Uterus (tissue), 4 donors: ENCODE results near the gene KAT7. TPM values are rescaled to one million over a fixed set of nuclear protein-coding genes. Genes with fewer than 3 reads are reported as not detected.

Experiments
- DNase-seq, 2 donors: peaks; one replicate each; pipeline ENCODE4 v3.0.0-alpha.2; 2019 to 2020
- H3K27ac ChIP-seq, 2 donors: fragments of 200-600 bp; sonication (generic); 1 replicate in 1 of 2; 2 replicates in 1 of 2; pipeline ENCODE4 v1.5.1; 2016 to 2018
- H3K27me3 ChIP-seq, 2 donors: fragments of 200-600 bp; sonication (generic); one replicate each; pipeline ENCODE4 v1.5.1; 2018 to 2019; ENCODE audit warnings: control low read depth in 1 of 2
- H3K36me3 ChIP-seq, 2 donors: fragments of 200-600 bp; sonication (generic); one replicate each; pipeline ENCODE4 v1.5.1; 2019; ENCODE audit warnings: control low read depth in 1 of 2
- H3K4me1 ChIP-seq, 2 donors: fragments of 200-600 bp; sonication (generic); one replicate each; pipeline ENCODE4 v1.5.1; 2018 to 2019; ENCODE audit warnings: control low read depth in 1 of 2
- H3K4me3 ChIP-seq, 2 donors: fragments of 200-600 bp; sonication (generic); 1 replicate in 1 of 2; 2 replicates in 1 of 2; pipeline ENCODE4 v1.5.1; 2018 to 2019; ENCODE audit warnings: mild to moderate bottlenecking in 1 of 2
- H3K9me3 ChIP-seq, 2 donors: fragments of 200-600 bp; sonication (generic); one replicate each; pipeline ENCODE4 v1.5.1; 2019; ENCODE audit warnings: control low read depth in 1 of 2
- POLR2A ChIP-seq, 2 donors: fragments of 450-650 bp; IDR thresholded peaks; one replicate each; pipeline ENCODE4 v1.6.1; 2016; ENCODE audit warnings: antibody characterized with exemption in 2 of 2, mild to moderate bottlenecking in 1 of 2, moderate library complexity in 1 of 2
- intact Hi-C: fragments of 100-400 bp; cut with DNase I; formaldehyde crosslinking; loops from one replicate; pipeline ENCODE4 v1.15.1; 2023; ENCODE audit warnings: low total_unique reads
- total RNA-seq, 4 donors: library from RNA; depleted of rRNA in 3 of 4; stranded (reverse); fragments of >200 nt in 3 of 4; gene quantifications; one replicate each; pipeline versions ENCODE4 v1.1.0 to v1.2.4, GENCODE V29; 2014 to 2023
- TF ChIP-seq, protein P1 (sequence below), 4 experiments: fragments of 200-600 bp in 2 of 4; fragments of 450-650 bp in 2 of 4; sonication (generic) in 2 of 4; IDR thresholded peaks; one replicate each; pipeline ENCODE4 v1.5.1; 2016 to 2019; ENCODE audit warnings: antibody characterized with exemption in 4 of 4, mild to moderate bottlenecking in 2 of 4, moderate library complexity in 1 of 4
- donor health status: DM: yes; HTN: yes; CAD: no.

The KAT7 gene
- total RNA-seq, 4 donors from 2014 or later = 16.8 to 117 (median 40.8) TPM

DNA sequence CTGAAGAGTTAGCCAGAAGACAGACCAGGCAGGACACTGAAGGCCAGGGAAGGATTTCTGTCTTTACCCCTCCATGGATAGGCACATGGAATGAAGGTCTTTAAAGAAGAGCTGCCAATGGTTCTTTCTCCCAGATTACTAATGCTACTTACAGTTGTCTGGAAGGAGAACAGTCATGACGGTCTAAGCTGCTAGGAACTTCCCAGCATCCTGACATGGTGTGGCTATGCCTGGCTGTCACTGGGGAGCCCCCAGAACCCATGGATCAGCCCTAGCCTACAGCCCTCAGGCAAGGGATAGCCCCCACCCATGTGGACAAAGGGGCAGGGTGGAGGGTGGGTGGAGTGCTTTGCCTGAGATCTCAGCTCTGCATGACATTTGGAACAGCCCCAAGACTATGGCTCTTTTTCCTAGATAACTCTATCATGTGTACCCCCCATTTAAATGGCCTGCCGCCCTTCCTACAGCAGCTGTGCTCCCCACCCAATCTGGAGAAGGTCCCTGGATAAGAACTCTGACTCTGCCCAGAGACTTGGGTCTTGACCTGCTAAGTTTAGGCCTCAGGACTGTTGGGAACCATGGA, 9.2 kb upstream of the KAT7 start:
- H3K27ac ChIP-seq = peak overlapping the region in 1 of 2 donors; percentile 4
- peaks cover 14 to 16% of the 10 kb centered on the region in 2 donors for H3K4me1 ChIP-seq
- no peaks in the 10 kb centered on the region for H3K27me3 ChIP-seq
- H3K36me3 ChIP-seq = no peaks in the 10 kb centered on the region
- H3K4me3 ChIP-seq = no peak overlapping the region
- no peaks in the 10 kb centered on the region for H3K9me3 ChIP-seq
- no peak for DNase-seq
- intact Hi-C loops = loop anchor here (5.0 to 10.0 kb wide), 2 partner anchors 67 to 204 kb away; partner anchors contain the start of gene NXPH3
- TF ChIP-seq, protein P1, sequence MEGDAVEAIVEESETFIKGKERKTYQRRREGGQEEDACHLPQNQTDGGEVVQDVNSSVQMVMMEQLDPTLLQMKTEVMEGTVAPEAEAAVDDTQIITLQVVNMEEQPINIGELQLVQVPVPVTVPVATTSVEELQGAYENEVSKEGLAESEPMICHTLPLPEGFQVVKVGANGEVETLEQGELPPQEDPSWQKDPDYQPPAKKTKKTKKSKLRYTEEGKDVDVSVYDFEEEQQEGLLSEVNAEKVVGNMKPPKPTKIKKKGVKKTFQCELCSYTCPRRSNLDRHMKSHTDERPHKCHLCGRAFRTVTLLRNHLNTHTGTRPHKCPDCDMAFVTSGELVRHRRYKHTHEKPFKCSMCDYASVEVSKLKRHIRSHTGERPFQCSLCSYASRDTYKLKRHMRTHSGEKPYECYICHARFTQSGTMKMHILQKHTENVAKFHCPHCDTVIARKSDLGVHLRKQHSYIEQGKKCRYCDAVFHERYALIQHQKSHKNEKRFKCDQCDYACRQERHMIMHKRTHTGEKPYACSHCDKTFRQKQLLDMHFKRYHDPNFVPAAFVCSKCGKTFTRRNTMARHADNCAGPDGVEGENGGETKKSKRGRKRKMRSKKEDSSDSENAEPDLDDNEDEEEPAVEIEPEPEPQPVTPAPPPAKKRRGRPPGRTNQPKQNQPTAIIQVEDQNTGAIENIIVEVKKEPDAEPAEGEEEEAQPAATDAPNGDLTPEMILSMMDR (IDR thresholded peaks at IDR 0.05) = no peak
- TF ChIP-seq POLR2A (IDR thresholded peaks at IDR 0.05) = no peak

DNA sequence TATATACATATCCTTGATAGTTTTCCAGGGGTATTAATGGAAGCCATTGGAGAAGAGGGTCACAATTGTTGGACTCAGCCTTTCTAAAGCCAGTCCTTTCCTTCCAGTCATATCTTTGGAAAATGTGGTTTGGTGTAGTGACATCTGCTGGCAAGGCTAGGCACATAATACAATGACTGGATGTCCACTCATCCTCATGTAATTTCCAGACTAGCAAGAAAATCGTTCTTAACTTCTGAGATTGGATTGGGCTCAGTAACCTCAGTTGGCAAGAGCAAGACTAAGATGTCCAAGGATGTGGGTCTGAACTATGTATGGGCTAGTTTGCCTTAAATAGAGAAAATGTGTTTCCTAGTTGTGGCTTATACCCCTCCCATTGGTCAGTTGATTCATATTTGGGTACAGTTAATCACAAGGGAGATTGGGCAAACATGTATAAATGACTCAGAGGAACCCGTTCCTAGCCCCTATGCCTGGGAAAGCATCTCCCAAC, 8.7 kb upstream of the KAT7 start:
- Histone ChIP-seq H3K4me3 (no peak overlapping the region), H3K27me3 (no peaks in the 10 kb centered on the region), H3K27ac (peak overlapping the region in 1 of 2 donors; percentile 4), H3K4me1 (peaks cover 14 to 16% of the 10 kb centered on the region in 2 donors), H3K36me3 (no peaks in the 10 kb centered on the region), H3K9me3 (no peaks in the 10 kb centered on the region)
- intact Hi-C loops = loop anchor here (5.0 to 10.0 kb wide), 3 partner anchors 57 to 205 kb away; partner anchors contain the start of gene NXPH3
- peak in 1 of 2 donors; percentile 54 for DNase-seq
- TF ChIP-seq POLR2A (IDR thresholded peaks at IDR 0.05) = no peak
- TF ChIP-seq, protein P1 (IDR thresholded peaks at IDR 0.05) = peak; percentile 53 to 88 (median 68)

DNA sequence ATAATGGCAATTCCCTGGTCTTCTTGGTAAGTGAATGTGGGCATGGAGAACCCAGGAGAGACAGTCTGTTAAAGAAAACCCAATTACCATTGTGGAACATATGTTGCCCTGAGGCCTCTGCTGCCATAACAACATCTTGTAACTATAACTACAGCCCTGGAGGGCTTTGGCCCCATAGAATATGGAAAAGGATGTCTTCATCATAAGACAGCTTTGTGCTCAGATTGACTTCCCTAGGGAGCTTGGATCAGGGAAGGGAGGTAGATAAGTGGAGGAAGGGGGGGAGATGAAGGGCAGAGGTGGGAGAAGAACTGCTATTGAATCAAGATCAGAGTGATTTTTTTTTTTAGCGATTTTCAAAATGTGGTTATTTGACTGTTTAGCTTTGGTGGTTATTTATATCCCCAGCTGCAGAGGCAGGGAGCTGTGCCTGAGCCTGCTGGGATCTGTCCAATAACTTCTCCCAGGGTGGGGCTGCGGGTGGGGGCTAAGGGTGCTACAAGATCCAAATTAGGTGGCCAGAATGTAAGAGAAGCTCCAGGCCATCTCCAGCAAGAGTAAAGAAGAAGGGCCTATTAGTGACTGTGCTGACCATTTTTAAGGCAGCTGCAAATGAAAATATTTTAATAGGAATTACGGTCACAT, 5.3 kb upstream of the KAT7 start:
- Histone ChIP-seq H3K9me3 (no peaks in the 10 kb centered on the region), H3K27ac (peak overlapping the region; percentile 40 to 68), H3K4me1 (peaks cover 0 to 7% of the 10 kb centered on the region in 2 donors), H3K4me3 (no peak overlapping the region), H3K36me3 (no peaks in the 10 kb centered on the region), H3K27me3 (no peaks in the 10 kb centered on the region)
- TF ChIP-seq, protein P1 (IDR thresholded peaks at IDR 0.05) = no peak
- no peak for TF ChIP-seq POLR2A (IDR thresholded peaks at IDR 0.05)
- intact Hi-C loops = loop anchor here (5.0 kb wide), 1 partner anchor 61 kb away; no protein-coding TSS in a partner anchor
- DNase-seq = peak in 1 of 2 donors; percentile 49

DNA sequence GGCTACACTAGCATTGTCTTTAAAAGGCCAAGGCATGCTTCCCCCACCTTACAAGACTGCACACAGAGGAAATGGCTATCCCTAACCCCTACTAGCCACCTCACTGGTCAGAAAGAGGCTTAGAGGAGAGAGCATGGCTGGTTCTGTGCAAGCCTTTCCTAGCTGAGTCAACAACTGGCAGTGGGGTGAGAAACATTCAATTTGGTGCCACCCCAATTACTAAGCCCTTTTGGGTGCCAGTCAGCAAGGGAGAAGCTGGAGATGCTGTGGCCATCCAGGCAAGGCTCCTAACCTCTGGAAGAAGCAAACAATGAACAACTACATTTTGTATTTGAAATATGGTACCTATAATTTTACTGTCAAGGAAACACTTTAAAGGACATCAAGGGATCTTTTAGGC, 4.7 kb upstream of the KAT7 start:
- Histone ChIP-seq H3K36me3 (no peaks in the 10 kb centered on the region), H3K4me3 (no peak overlapping the region), H3K27me3 (no peaks in the 10 kb centered on the region), H3K27ac (peak overlapping the region; percentile 40 to 68), H3K4me1 (peaks cover 0 to 7% of the 10 kb centered on the region in 2 donors), H3K9me3 (no peaks in the 10 kb centered on the region)
- no peak for DNase-seq
- TF ChIP-seq POLR2A (IDR thresholded peaks at IDR 0.05) = no peak
- TF ChIP-seq, protein P1 (IDR thresholded peaks at IDR 0.05) = no peak
- intact Hi-C loops = loop anchor here (5.0 kb wide), 1 partner anchor 61 kb away; no protein-coding TSS in a partner anchor

DNA sequence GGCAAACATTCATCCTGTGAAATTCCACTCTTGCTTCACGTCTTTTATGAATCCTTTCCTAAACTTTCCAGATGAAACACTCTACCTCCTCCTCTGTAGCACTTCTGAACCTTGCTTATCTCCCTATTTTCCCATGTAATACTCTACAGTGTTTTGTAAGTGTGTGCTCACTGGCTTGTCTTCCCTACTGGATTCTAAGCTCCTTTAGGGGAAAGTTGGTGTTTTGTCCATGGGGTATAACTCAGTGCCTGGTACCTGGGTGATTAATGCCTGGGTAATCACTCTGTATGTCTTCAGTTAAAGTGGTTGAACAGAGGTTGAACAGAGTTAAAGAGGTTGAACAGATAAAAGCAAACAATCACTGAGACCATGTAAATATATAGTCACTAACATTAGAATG, 3.8 kb upstream of the KAT7 start:
- Histone ChIP-seq H3K4me1 (peaks cover 0 to 9% of the 10 kb centered on the region in 2 donors), H3K27me3 (no peaks in the 10 kb centered on the region), H3K4me3 (no peak overlapping the region), H3K27ac (no peak overlapping the region), H3K36me3 (no peaks in the 10 kb centered on the region), H3K9me3 (no peaks in the 10 kb centered on the region)
- DNase-seq = no peak
- TF ChIP-seq, protein P1 (IDR thresholded peaks at IDR 0.05) = no peak
- TF ChIP-seq POLR2A (IDR thresholded peaks at IDR 0.05) = no peak
- intact Hi-C loops = loop anchor here (5.0 kb wide), 1 partner anchor 62 kb away; no protein-coding TSS in a partner anchor
